Stomach smooth muscle (tissue), 2 donors: ENCODE data around the gene YPEL1.
"Not testable (repeated sequence)": the region's sequence is repeated elsewhere in the genome, so short reads cannot be mapped to it uniquely, and the experiment has no call there.

ENCODE experiments used
- H3K27ac ChIP-seq: one replicate; pipeline ENCODE4 v1.7.0; 2013; ENCODE audit warnings: mild to moderate bottlenecking, low read length, inconsistent platforms
- H3K27me3 ChIP-seq, 2 donors: one replicate each; pipeline ENCODE4 v1.7.0; 2013; ENCODE audit warnings: low read length in 2 of 2; ENCODE audit not compliant: insufficient read depth in 2 of 2, control insufficient read depth in 1 of 2
- H3K36me3 ChIP-seq, 2 donors: one replicate each; pipeline ENCODE4 v1.7.0; 2013; ENCODE audit warnings: low read length in 2 of 2; ENCODE audit not compliant: control insufficient read depth in 2 of 2, insufficient read depth in 2 of 2
- H3K4me1 ChIP-seq: one replicate; pipeline ENCODE4 v1.7.0; 2013; ENCODE audit warnings: low read length; ENCODE audit not compliant: control insufficient read depth, insufficient read depth
- H3K4me3 ChIP-seq, 2 donors: one replicate each; pipeline ENCODE4 v1.7.0; 2013; ENCODE audit warnings: low read length in 2 of 2
- H3K9ac ChIP-seq, 2 donors: one replicate each; pipeline ENCODE4 v1.7.0; 2013; ENCODE audit warnings: low read length in 2 of 2, mild to moderate bottlenecking in 1 of 2
- H3K9me3 ChIP-seq, 2 donors: one replicate each; pipeline ENCODE4 v1.7.0; 2013; ENCODE audit warnings: low read length in 2 of 2; ENCODE audit not compliant: control insufficient read depth in 2 of 2
- donor health status: healthy.
- donor health status: Pancreatic carcinoma.

YPEL1 gene

GRCh38 chr22:21682385-21683175 is 53.0 kb downstream of the YPEL1 start:
- H3K9me3 ChIP-seq: no peaks in the 10 kb centered on the region
- H3K27ac ChIP-seq: no peak overlapping the region
- H3K4me1 ChIP-seq: no peaks in the 10 kb centered on the region
- no peak overlapping the region for H3K4me3 ChIP-seq
- peaks cover 17 to 31% of the 10 kb centered on the region in 2 donors for H3K36me3 ChIP-seq
- H3K27me3 ChIP-seq: no peaks in the 10 kb centered on the region
- H3K9ac ChIP-seq: no peak overlapping the region

GRCh38 chr22:21681566-21682370 is 53.8 kb downstream of the YPEL1 start:
- Histone ChIP-seq H3K27me3 (no peaks in the 10 kb centered on the region), H3K36me3 (peaks cover 17 to 26% of the 10 kb centered on the region in 2 donors), H3K4me1 (no peaks in the 10 kb centered on the region), H3K27ac (no peak overlapping the region), H3K9ac (no peak overlapping the region), H3K9me3 (no peaks in the 10 kb centered on the region), H3K4me3 (no peak overlapping the region)

- no peak overlapping the region for H3K9ac ChIP-seq
- no peaks in the 10 kb centered on the region for H3K27me3 ChIP-seq
- H3K36me3 ChIP-seq: peaks cover 17 to 19% of the 10 kb centered on the region in 2 donors
- H3K4me3 ChIP-seq: no peak overlapping the region
- no peaks in the 10 kb centered on the region for H3K9me3 ChIP-seq
- H3K27ac ChIP-seq: no peak overlapping the region
- no peaks in the 10 kb centered on the region for H3K4me1 ChIP-seq
Measured at GRCh38 chr22:21680830-21681565, 54.6 kb downstream of the YPEL1 start.

GRCh38 chr22:21679383-21679782 is 56.2 kb downstream of the YPEL1 start:
- H3K9me3 ChIP-seq: no peaks in the 10 kb centered on the region
- H3K36me3 ChIP-seq: peaks cover 23 to 32% of the 10 kb centered on the region in 2 donors
- H3K4me1 ChIP-seq: no peaks in the 10 kb centered on the region
- H3K27me3 ChIP-seq: no peaks in the 10 kb centered on the region
- H3K4me3 ChIP-seq: no peak overlapping the region
- H3K9ac ChIP-seq: no peak overlapping the region
- H3K27ac ChIP-seq: no peak overlapping the region

- not testable (repeated sequence) for H3K9me3 ChIP-seq, H3K27me3 ChIP-seq, H3K4me1 ChIP-seq, H3K9ac ChIP-seq, H3K4me3 ChIP-seq, H3K27ac ChIP-seq
- peaks cover 27 to 32% of the 10 kb centered on the region in 2 donors for H3K36me3 ChIP-seq
Measured at GRCh38 chr22:21678842-21679241, 56.8 kb downstream of the YPEL1 start.

DNA sequence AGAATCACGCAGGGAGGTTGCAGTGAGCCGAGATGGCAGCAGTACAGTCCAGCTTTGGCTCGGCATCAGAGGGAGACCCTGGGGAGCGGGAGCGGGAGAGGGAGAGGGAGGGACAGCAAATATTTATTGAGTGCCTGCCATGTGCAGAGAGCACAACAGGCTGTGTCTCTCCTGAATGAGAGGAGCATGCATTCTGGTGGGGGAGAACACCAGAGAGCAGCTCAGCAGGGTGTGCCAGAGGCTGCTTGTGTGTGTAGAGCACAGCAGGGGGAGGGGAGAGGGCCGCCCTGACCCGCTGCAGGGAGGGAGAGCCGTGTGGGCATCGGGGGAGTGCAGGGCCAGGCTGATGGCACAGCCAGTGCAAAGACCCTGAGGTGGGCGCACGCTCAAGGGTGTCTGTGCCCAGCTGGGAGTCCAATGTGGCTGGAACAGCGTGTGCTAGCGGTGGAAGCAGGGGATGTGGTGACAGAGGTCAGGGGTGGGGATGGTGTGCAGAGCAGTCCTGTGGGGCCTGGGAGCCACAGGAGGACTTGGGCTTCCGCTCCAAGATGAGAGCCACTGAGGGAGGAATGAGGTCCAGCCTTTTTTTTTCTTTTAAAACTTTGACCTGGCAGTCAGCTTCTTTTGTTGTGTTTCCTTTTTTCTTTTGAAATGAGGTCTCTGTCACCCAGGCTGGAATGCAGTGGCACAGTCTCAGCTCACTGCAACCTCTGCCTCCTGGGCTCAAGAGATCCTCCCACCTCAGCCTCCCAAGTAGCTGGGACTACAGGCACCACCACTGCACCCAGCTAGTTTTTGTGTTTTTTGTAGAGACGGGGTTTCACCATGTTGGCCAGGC is 57.8 kb downstream of the YPEL1 start:
- Histone ChIP-seq H3K36me3 (peaks cover 32% of the 10 kb centered on the region in 2 donors), H3K9ac (no peak overlapping the region), H3K4me1 (no peaks in the 10 kb centered on the region), H3K9me3 (no peaks in the 10 kb centered on the region), H3K4me3 (no peak overlapping the region), H3K27me3 (no peaks in the 10 kb centered on the region), H3K27ac (no peak overlapping the region)

GRCh38 chr22:21674638-21675245 is 60.9 kb downstream of the YPEL1 start:
- H3K36me3 ChIP-seq: peaks cover 38 to 39% of the 10 kb centered on the region in 2 donors

GRCh38 chr22:21673534-21674321 is 61.9 kb downstream of the YPEL1 start:
- no peaks in the 10 kb centered on the region for H3K4me1 ChIP-seq
- no peaks in the 10 kb centered on the region for H3K9me3 ChIP-seq
- no peak overlapping the region for H3K9ac ChIP-seq
- H3K4me3 ChIP-seq: no peak overlapping the region
- H3K27ac ChIP-seq: no peak overlapping the region
- H3K27me3 ChIP-seq: no peaks in the 10 kb centered on the region
- H3K36me3 ChIP-seq: peaks cover 38 to 39% of the 10 kb centered on the region in 2 donors

More at GRCh38 chr22:21674638-21675245, 60.9 kb downstream of the YPEL1 start:
- H3K9ac ChIP-seq: no peak overlapping the region
- H3K4me1 ChIP-seq: no peaks in the 10 kb centered on the region
- H3K9me3 ChIP-seq: no peaks in the 10 kb centered on the region
- no peak overlapping the region for H3K27ac ChIP-seq
- no peak overlapping the region for H3K4me3 ChIP-seq
- H3K27me3 ChIP-seq: no peaks in the 10 kb centered on the region

DNA sequence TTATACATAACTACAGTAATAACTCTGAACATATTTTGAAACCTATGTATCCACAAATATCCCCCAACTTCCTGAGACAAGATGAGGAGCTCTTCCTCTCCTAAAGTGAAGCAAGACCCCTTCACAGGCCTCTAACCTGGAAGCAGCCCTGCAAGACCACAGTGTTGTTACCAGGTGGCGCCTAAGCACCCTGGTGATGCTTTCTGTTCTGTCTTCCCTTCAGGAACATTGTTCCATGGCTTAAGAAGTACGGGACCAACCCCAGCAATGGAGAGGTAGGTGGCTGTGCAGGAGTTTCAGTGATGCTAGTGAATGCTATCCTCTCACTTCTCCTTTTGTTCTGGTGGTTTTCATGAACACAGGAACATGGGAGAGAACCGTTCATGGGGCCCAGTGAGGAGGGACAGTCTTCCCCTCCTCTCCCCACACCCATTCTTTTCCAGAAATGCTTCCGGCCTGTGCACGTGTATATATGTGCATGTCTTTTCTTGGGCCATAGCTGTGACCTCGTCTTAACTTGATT is 63.4 kb downstream of the YPEL1 start:
- Histone ChIP-seq H3K4me1 (no peaks in the 10 kb centered on the region), H3K27ac (no peak overlapping the region), H3K9me3 (no peaks in the 10 kb centered on the region), H3K27me3 (no peaks in the 10 kb centered on the region), H3K4me3 (no peak overlapping the region), H3K36me3 (peaks cover 38 to 39% of the 10 kb centered on the region in 2 donors), H3K9ac (no peak overlapping the region)
